GM19455 (cell line): ENCODE results near the gene OR2T1.
A peak's percentile ranks its signal among the peaks of the same experiment; 100 is the strongest.
"Not testable (repeated sequence)": the region's sequence is repeated elsewhere in the genome, so short reads cannot be mapped to it uniquely, and the experiment has no call there.

Source experiments
- ATAC-seq: cut with Tn5 transposase; IDR thresholded peaks from one replicate; pipeline ENCODE4 v1.9.1; 2021; ENCODE audit not compliant: unreplicated experiment

Gene OR2T1

DNA sequence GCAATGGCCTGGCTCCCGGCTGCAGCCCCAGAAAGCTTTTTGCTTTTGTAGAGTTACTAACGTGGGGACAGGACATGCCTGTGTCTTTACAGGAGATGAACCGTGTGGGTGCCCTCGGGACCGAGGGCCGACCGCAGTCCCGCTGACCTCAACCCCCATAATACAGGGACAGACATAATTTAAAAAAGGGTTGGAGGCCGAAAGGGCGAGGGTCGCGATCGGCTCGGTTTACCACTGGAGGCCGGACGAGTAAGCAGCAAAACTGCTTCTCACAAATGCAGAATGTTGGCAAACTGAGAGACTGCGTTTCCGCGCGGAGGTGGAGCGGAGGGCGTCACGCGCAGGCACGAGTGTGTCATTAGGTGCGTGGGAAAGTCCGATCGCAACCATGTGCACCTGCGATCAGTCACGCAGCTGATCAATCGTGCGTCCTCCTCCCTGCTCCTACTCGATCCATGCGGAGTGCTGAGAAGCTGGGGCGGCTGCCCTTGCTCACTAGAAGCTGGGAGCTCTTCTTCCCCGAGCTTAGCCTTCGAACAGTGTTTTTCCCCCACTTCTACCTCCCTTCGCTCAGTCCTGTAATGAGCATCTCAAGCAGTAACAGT lies 31.1 kb downstream of the OR2T1 start:
- ATAC-seq, result not testable (repeated sequence)

DNA sequence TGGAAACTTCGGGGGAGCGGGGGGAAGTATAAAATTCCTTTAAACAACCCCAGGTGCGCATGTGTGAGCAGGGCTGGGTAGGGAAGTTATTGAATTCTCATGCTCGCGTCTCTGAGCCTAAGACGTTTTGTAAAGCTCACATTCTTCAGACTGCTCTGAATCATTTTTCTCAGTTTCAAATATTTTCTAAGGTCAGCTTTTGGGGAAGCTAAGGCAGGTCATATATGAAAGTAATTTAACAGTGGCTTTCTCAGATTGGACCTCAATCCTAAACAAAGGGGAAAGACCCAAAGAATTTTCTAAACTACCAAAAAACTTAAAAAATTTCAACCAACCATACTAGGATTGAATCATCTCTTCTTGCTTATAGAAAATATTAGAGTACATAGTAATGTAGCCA lies 32.1 kb downstream of the OR2T1 start:
- ATAC-seq, result not testable (repeated sequence)

DNA sequence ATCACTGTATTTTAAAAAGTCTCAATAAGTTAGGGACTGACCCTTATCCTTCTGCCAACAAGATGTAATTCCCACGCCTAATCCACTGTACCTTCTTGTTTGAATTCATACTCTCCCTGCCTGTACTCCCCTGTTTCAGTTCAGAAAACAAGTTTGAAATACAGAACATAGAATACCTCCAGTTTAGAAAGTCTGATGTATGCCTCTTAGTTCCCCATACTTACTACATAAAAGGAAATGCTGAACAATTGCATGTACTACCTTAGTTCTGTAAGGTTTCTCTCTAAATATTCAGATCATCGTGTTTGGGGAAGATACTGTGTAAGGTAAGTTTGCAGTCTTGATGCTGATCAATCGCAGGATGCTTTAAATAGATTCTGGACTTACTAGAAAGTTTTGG lies 33.5 kb downstream of the OR2T1 start:
- peak; percentile 42 for ATAC-seq

DNA sequence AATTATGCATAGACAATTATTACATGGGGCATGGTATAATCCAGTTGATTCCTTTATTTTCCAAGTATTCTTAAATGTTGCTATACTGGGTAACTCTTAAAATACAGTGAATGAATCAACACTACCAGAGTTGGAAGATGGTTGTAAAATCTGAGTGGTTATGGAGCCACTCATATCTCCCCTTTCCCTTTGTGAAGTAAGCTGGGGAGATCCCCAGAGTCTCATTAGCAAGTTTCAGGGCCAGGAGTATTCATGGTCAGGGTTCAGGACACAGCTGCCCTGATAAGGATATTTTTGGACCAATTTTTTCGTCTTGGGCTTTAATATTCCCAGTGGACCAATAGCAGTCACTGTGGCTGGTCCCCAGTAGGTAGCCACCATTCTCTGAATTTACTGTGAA lies 35.8 kb downstream of the OR2T1 start:
- ATAC-seq, result not testable (repeated sequence)

DNA sequence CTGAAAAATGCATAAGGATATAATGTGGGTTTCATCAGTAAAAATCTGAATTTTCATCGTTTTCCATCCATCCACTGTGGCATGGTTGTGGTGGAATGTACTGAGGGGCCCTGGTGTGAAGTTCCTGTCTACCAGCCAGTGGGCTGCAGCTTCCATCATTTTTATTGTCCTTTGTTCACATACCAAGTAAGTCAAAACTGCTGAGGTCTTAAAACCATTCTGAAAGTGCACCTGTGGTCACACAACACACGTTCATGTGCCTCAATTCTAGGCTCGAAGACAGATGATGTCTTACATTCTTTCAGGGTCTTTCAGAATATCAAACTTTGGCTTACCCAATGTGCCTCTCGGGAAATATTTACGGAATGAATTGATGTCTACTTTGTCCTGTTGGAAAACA lies 36.4 kb downstream of the OR2T1 start:
- ATAC-seq, result not testable (repeated sequence)

DNA sequence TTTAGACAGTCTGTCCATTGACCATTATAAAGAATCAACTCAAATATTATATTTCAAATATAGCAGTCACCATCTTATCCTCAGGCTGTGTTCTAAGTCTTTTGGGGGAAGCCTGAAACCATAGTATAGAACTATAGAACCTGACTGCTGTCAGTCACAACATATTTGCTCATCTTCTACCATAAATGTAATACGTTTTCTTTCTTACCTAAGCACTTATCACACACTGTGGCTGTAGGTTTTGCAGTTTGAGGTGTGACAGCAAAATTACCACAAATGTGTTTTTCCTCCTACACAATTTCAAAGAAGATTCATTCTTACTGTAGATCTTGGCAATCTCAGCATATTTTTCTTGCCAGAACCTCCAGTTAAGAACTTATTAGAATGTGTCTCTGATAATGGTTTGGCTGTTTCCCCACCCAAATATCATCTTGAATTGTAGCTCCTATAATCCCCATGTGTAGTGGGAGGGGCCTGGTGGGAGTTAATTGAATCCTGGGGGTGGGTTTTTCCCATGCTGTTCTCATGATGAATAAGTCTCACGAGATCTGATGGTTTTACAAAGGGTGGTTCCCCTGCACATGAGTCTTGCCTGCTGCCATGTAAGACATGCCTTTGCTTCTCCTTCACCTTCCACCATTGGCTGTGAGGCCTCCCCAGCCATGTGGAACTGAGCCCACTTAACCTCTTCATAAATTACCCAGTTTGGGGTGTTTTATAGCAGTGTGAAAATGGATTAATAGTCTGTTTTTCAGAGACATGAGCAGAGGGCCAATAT lies 39.8 kb downstream of the OR2T1 start:
- ATAC-seq, result not testable (repeated sequence)

DNA sequence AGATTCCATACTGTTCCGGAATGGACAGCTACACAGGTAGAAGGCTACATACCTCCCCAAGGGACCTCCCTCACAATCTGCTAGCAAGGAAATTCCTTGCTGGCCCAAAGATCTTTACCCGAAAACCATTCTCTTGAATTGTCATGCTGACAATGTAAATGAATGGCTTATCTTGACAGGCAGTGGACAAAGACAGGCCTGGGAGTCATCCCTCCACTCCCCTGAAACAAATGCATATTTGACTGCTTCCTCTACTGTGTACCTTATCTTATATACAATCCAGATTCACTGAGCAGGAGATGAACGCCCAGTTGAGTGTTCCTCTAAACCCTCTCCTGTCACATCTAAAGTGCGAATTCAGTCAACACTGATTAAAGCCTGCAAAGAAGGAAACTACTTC lies 41.8 kb downstream of the OR2T1 start:
- ATAC-seq, result not testable (repeated sequence)

DNA sequence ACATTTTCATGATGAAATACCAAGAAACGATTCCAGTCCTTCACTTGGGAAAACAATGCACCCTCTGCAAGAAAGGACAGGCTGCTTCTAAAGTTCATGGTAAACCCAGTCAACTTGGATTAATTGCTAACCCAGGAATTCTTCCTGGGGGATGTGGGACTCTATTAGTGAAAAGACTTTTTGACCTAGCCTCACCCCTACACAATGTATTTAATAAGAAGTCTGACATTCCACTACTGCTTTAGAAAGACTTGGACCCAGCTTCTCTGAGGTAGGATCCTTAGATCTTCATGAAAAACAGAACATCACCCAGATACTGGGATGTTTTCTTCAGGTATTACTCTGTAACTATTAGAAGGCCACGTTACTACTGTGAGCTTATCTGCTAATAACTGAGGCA lies 42.6 kb downstream of the OR2T1 start, which contains the start of gene OR2T2:
TSS of gene OR2T2 (plus strand) at position 239 of the 400 bp plus-strand sequence. CDS start 7,161 bp downstream, outside the sequence.
- not testable (repeated sequence) for ATAC-seq

DNA sequence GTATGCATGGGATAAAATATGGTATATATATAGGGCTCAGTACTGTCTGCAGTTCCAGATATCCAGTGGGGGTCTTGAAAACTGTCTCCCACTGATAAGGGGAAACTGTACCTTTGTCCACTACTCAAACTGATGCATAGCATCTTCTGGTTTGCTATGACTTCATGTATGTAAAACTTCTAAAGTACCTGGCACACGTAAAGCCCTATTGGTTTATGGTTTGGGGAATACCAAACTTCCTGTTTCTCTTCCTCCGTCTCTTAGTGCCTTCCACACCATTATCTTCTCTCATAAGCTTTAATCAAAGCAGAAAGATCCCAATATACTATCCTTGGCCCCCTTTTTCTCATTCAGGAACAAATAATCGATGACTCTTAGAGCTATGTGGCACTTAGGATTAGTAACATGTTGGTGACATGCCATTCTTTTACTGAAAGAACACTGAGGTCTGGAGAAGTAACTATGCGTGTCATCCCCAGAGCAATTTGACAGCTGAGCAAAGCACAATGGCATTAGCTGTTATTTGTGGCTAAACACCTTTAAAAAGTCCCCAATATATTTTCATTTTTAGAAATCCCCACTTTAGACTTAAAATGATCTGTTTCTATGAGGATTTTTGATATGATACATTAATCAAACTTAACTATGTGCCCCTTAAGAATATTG lies 45.7 kb downstream of the OR2T1 start:
- peak; percentile 48 for ATAC-seq

DNA sequence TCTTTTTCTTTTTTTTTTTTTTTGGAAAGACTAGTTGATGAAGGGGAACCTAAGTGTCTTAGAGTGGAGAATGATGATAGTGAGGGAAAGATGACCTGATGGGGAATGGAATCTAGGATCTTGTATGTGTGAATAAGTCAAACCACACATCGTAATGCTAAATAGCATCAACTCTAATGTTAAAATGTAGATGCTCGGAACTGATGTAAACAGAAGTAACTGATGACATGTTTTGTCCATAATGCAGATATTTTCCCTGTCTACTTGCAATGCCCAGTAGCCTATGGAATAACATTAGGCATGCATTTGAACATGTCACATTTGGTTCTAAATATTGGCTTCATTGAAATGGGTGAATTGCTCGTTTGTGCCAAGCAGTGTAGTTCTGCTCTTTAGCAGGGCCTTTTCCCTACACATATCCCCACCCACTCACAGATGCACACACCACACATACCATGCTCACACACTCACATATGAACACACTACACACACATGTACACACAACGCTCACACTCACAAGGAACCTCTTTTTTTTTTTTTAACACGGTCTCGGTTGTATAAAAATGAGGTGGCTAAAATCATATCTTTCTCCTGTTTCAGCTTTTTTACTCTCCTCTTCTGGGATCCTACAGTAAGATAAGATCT lies 47.1 kb downstream of the OR2T1 start:
- peak; percentile 4 for ATAC-seq

DNA sequence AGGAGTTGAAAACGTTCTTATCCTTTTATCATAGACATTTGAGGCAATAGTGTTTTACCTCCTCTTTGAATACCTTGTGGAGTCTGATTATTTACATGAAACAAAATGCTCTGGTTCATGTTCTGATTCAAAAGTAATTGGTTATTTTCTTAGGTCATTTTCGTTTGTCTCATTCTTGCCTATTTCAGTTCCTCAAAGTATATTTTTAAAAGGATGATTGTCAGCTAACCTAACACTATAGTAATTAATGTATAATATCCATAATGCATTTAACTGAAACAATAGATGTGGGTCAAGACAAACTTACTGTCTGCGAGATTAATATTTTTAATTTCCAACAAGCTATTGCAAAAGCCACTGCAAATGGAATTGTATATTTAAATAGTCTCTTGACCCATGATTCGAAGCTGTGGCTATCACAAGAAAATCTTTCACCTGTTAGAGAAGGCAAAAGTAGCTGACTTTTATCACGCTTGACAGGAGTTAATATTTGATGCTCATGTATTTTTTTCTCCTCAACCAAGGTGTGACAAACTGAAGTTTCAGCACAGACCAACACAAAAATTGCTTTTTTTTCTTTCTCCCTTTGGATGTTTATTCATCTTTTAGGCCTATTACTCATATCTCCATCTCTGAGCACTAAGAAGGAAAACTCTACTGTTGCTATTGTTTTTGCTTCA lies 47.8 kb downstream of the OR2T1 start:
- ATAC-seq, result peak; percentile 66

DNA sequence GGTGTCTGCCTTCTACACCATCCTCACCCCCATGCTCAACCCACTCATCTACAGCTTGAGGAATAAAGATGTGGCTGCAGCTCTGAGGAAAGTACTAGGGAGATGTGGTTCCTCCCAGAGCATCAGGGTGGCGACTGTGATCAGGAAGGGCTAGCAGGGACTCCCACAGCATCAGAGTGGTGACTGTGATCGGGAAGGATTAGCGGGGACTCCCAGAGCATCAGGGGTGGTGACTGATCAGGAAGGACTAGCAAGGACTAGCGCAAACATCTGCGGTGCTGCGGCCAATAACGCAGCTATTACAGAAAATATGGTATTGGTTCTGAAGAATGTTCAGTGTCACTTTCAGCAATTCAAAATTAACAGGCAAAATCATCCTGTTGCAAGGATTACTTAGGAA lies 50.8 kb downstream of the OR2T1 start:
- not testable (repeated sequence) for ATAC-seq

DNA sequence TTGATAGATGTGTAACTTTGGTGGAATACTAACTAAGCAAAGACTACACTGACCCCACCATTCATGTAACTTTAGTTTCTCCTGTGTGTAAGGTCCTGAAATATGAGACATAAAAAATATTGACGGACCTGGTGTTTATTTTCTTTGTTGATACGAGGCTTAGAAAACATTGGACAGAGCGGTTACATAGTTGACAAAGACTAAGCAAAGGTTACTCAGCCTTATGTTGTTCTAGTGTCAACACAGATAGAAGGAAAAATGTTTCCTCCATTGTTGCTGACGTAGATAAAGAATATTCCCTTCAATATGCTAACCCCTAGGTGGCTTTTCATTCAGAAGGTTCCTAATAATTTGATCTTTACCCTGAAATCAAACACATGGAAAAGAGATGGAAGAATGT lies 52.2 kb downstream of the OR2T1 start:
- not testable (repeated sequence) for ATAC-seq

DNA sequence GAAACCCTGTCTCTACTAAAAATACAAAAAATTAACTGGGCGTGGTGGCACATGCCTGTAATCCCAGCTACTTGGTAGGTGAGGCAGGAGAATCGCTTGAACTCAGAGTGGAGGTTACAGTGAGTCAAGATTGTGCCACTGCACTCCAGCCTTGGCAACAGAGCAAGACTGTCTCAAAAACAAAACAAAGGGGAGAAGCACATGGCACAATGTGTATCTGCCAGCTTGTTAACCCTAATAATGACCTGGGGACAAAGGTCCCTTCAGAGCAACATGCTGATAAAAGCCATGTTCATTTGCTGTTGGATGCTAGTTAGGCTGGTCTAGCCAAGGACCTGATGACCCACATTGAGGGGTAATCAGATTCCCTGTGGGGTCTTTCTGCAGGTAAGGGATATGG lies 53.8 kb downstream of the OR2T1 start:
- not testable (repeated sequence) for ATAC-seq
